B cell (primary cell): Measurements from ENCODE around the gene NKX2-2. TPM values are rescaled to one million over a fixed set of nuclear protein-coding genes. Genes with fewer than 3 reads are reported as not detected.
A peak's percentile ranks its signal among the peaks of the same experiment; 100 is the strongest.

Experiments
- ATAC-seq: fragments of 200-7000 bp; cut with Tn5 transposase; one replicate; pipeline ENCODE4 v1.10.0; 2021; ENCODE audit warnings: low read depth, mild to moderate bottlenecking, moderate number of reproducible peaks, moderate library complexity
- CTCF ChIA-PET: fragments of 350-600 bp; sonication (Branson Sonifier 250); formaldehyde crosslinking; loops from one replicate; lab custom pipeline; 2021; ENCODE audit warnings: antibody characterized with exemption, inconsistent platforms; lab: Charles Lee
- POLR2A ChIA-PET: fragments of 350-600 bp; sonication (Branson Sonifier 250); formaldehyde crosslinking; loops from one replicate; lab custom pipeline; 2021; ENCODE audit warnings: antibody characterized with exemption; lab: Charles Lee
- DNase-seq: peaks from one replicate; pipeline ENCODE4 v3.0.0; 2013
- H2AFZ ChIP-seq: 2 replicates; pipeline ENCODE4 v1.6.1; 2012; ENCODE audit warnings: mild to moderate bottlenecking, low read depth, low read length; ENCODE audit not compliant: insufficient read depth, poor library complexity, severe bottlenecking
- H3K27ac ChIP-seq, 2 donors: 1 replicate in 1 of 2; 2 replicates in 1 of 2; pipeline ENCODE4 v1.5.1; 2012 to 2013; ENCODE audit warnings: low read length in 2 of 2, mild to moderate bottlenecking in 2 of 2, moderate library complexity in 1 of 2
- H3K27me3 ChIP-seq, 4 experiments: fragments of 200-600 bp in 1 of 4; sonication (generic) in 1 of 4; replicated peaks in 1 of 4; 1 replicate in 2 of 4; 2 replicates in 2 of 4; pipeline versions ENCODE4 v1.6.1 to v1.7.0; 2013 to 2016; ENCODE audit warnings: low read length in 3 of 4, mild to moderate bottlenecking in 2 of 4, mixed read lengths in 1 of 4, moderate library complexity in 1 of 4; ENCODE audit not compliant: insufficient read depth in 4 of 4, control insufficient read depth in 3 of 4; ENCODE audit errors: control extremely low read depth in 1 of 4
- H3K36me3 ChIP-seq, 2 experiments: replicated peaks in 1 of 2; 1 replicate in 1 of 2; 2 replicates in 1 of 2; pipeline versions ENCODE4 v1.6.1 to v1.7.1; 2013; ENCODE audit warnings: low read length in 1 of 2; ENCODE audit not compliant: insufficient read depth in 2 of 2, control insufficient read depth in 1 of 2; ENCODE audit errors: control extremely low read depth in 1 of 2, extremely low read depth in 1 of 2
- H3K4me1 ChIP-seq, 2 donors: fragments of 200-600 bp in 1 of 2; sonication (generic) in 1 of 2; 1 replicate in 1 of 2; 2 replicates in 1 of 2; pipeline versions ENCODE4 v1.5.1 to v1.6.1; 2013 to 2017; ENCODE audit warnings: low read length in 2 of 2; ENCODE audit not compliant: control insufficient read depth in 2 of 2, insufficient read depth in 2 of 2
- H3K4me2 ChIP-seq: replicated peaks from 2 replicates; pipeline ENCODE3; 2012; ENCODE audit warnings: mild to moderate bottlenecking, low read depth, low read length; ENCODE audit not compliant: poor library complexity, severe bottlenecking
- H3K4me3 ChIP-seq, 5 experiments: fragments of 200-600 bp in 1 of 5; sonication (generic) in 1 of 5; 1 replicate in 3 of 5; 2 replicates in 2 of 5; pipeline versions ENCODE4 v1.5.1 to v1.7.0; 2011 to 2016; ENCODE audit warnings: low read length in 4 of 5, mild to moderate bottlenecking in 4 of 5, low read depth in 2 of 5, control low read depth in 1 of 5, moderate library complexity in 1 of 5; ENCODE audit not compliant: insufficient read depth in 1 of 5; ENCODE audit errors: control extremely low read depth in 1 of 5, extremely low read depth in 1 of 5
- H3K79me2 ChIP-seq: fragments of 200-600 bp; sonication (generic); one replicate; pipeline ENCODE4 v1.6.0; 2016; ENCODE audit warnings: low read length; ENCODE audit not compliant: control insufficient read depth, insufficient read depth
- H3K9ac ChIP-seq: fragments of 200-600 bp; sonication (generic); 2 replicates; pipeline ENCODE4 v1.6.1; 2017; ENCODE audit warnings: mild to moderate bottlenecking, low read length, moderate library complexity
- H3K9me3 ChIP-seq, 3 donors: one replicate each; pipeline versions ENCODE4 v1.6.1 to v1.7.1; 2013; ENCODE audit warnings: low read length in 2 of 3; ENCODE audit not compliant: control insufficient read depth in 2 of 3, insufficient read depth in 1 of 3; ENCODE audit errors: control extremely low read depth in 1 of 3
- H4K20me1 ChIP-seq: 2 replicates; pipeline ENCODE4 v1.6.0; 2012; ENCODE audit warnings: mild to moderate bottlenecking, low read length; ENCODE audit not compliant: insufficient read depth, control insufficient read depth, poor library complexity, severe bottlenecking
- H3K27ac Mint-ChIP-seq: one replicate; pipeline ENCODE4 v1.8.0; 2021; ENCODE audit warnings: mixed read lengths
- H3K27me3 Mint-ChIP-seq: one replicate; pipeline ENCODE4 v1.8.0; 2021; ENCODE audit warnings: mixed read lengths
- H3K4me1 Mint-ChIP-seq: one replicate; pipeline ENCODE4 v1.8.0; 2021; ENCODE audit warnings: mixed read lengths
- H3K4me3 Mint-ChIP-seq: one replicate; pipeline ENCODE4 v1.8.0; 2021; ENCODE audit warnings: mixed read lengths
- H3K9me3 Mint-ChIP-seq: one replicate; pipeline ENCODE4 v1.8.0; 2022; ENCODE audit warnings: mixed read lengths; ENCODE audit not compliant: insufficient read depth
- CTCF ChIP-seq: fragments of 200-600 bp; IDR thresholded peaks from one replicate; pipeline ENCODE4 v1.8.0; 2022; ENCODE audit warnings: antibody characterized with exemption, mild to moderate bottlenecking
- EZH2 ChIP-seq: IDR thresholded peaks from 2 replicates; pipeline ENCODE4 v1.6.1; 2012; ENCODE audit warnings: borderline replicate concordance, low read depth, mild to moderate bottlenecking, moderate library complexity, low read length; ENCODE audit not compliant: insufficient read depth, poor library complexity, severe bottlenecking
- WGBS: methylation state at CpG from one replicate; pipeline ENCODE4 v1.1.5; 2013; ENCODE audit warnings: missing lambda C conversion rate; ENCODE audit not compliant: insufficient coverage; 5-methylcytosine and 5-hydroxymethylcytosine counted together
- intact Hi-C: fragments of 100-400 bp; cut with micrococcal nuclease; formaldehyde crosslinking; loops from one replicate; pipeline ENCODE4 v1.10.0; 2022
- polyA plus RNA-seq: library from polyadenylated mRNA; depleted of rRNA; stranded (reverse); fragments of >200 nt; gene quantifications from 2 replicates; pipeline ENCODE4 v1.2.3, GENCODE V29; 2012
- total RNA-seq, 2 donors: library from RNA; stranded (reverse); fragments of 120-200 nt in 1 of 2; gene quantifications; 1 replicate in 1 of 2; 2 replicates in 1 of 2; pipeline versions ENCODE4 v1.2.3 to v1.2.4, GENCODE V29; 2013 to 2022

The NKX2-2 gene
- total and polyA plus RNA-seq, 2 donors (not counting 1 experiment from before 2014, with no cell fraction given) = not detected

GRCh38 chr20:21514553-21515251 lies 838 bp upstream of the NKX2-2 start:
- peak; percentile 5 for DNase-seq
- no peak overlapping the region for H3K4me3 ChIP-seq
- peaks cover 39 to 43% of the 10 kb centered on the region in 2 donors for H3K4me1 ChIP-seq
- Mint-ChIP-seq H3K4me1 (peaks cover 18% of the 10 kb centered on the region), H3K9me3 (no peaks in the 10 kb centered on the region), H3K27ac (no peak overlapping the region), H3K4me3 (no peak overlapping the region), H3K27me3 (peaks cover 54% of the 10 kb centered on the region)
- CTCF ChIA-PET = interaction anchor here (2.3 kb wide), 1 partner anchor 10 kb away, joined by 12 read pairs; no protein-coding TSS in a partner anchor
- no peak overlapping the region for H3K9ac ChIP-seq
- POLR2A ChIA-PET = no interaction called here
- H3K27ac ChIP-seq = no peak overlapping the region
- H3K79me2 ChIP-seq = no peaks in the 10 kb centered on the region
- no peak for ATAC-seq
- H3K9me3 ChIP-seq = peaks cover 0 to 60% (median 0%) of the 10 kb centered on the region in 3 donors
- H3K27me3 ChIP-seq = peaks cover 0 to 90% (median 46%) of the 10 kb centered on the region in 4 experiments
- TF ChIP-seq CTCF = no peak
- TF ChIP-seq EZH2 = no peak
- intact Hi-C loops = loop anchor here (5.0 kb wide), 1 partner anchor 412 kb away; no protein-coding TSS in a partner anchor
- no peak overlapping the region for H2AFZ ChIP-seq
- no peaks in the 10 kb centered on the region for H4K20me1 ChIP-seq
- H3K4me2 ChIP-seq = peak overlapping the region; percentile 42
- H3K36me3 ChIP-seq = no peaks in the 10 kb centered on the region
- 4% methylated on average over 18 of the region's 39 CpGs for WGBS

GRCh38 chr20:21513181-21513663 lies 642 bp downstream of the NKX2-2 start:
- Mint-ChIP-seq H3K27ac (no peak overlapping the region), H3K4me3 (peak overlapping the region; percentile 50), H3K9me3 (no peaks in the 10 kb centered on the region), H3K27me3 (peaks cover 60% of the 10 kb centered on the region), H3K4me1 (peaks cover 25% of the 10 kb centered on the region)
- TF ChIP-seq EZH2 (no peak), CTCF (no peak)
- Histone ChIP-seq H4K20me1 (no peaks in the 10 kb centered on the region), H3K36me3 (no peaks in the 10 kb centered on the region), H3K4me3 (peak overlapping the region in 1 of 5 experiments; percentile 14), H3K27ac (no peak overlapping the region), H3K79me2 (no peaks in the 10 kb centered on the region), H3K4me1 (peaks cover 42 to 44% of the 10 kb centered on the region in 2 donors), H3K9ac (no peak overlapping the region), H2AFZ (no peak overlapping the region), H3K4me2 (peak overlapping the region; percentile 79), H3K9me3 (peaks cover 0 to 59% (median 0%) of the 10 kb centered on the region in 3 donors), H3K27me3 (peaks cover 0 to 92% (median 48%) of the 10 kb centered on the region in 4 experiments)
- intact Hi-C loops = loop anchor here (5.0 kb wide), 1 partner anchor 411 kb away; no protein-coding TSS in a partner anchor
- POLR2A ChIA-PET = no interaction called here
- ATAC-seq = no peak
- DNase-seq = peak; percentile 32
- CTCF ChIA-PET = no interaction called here
- WGBS = 7% methylated on average over 26 of the region's 30 CpGs
